GM10266 (cell line): Measurements from ENCODE around the gene C1QL2.

Experiments used
- DNase-seq: peaks from one replicate; pipeline ENCODE4 v3.0.0; 2012; ENCODE audit errors: extremely low spot score
- TF ChIP-seq, protein P1 (sequence below): IDR thresholded peaks from 2 replicates; pipeline ENCODE4 v1.5.1; 2012; ENCODE audit warnings: mild to moderate bottlenecking, low read depth; ENCODE audit not compliant: control insufficient read depth, insufficient read depth; ENCODE audit errors: missing control alignments

C1QL2 gene

DNA sequence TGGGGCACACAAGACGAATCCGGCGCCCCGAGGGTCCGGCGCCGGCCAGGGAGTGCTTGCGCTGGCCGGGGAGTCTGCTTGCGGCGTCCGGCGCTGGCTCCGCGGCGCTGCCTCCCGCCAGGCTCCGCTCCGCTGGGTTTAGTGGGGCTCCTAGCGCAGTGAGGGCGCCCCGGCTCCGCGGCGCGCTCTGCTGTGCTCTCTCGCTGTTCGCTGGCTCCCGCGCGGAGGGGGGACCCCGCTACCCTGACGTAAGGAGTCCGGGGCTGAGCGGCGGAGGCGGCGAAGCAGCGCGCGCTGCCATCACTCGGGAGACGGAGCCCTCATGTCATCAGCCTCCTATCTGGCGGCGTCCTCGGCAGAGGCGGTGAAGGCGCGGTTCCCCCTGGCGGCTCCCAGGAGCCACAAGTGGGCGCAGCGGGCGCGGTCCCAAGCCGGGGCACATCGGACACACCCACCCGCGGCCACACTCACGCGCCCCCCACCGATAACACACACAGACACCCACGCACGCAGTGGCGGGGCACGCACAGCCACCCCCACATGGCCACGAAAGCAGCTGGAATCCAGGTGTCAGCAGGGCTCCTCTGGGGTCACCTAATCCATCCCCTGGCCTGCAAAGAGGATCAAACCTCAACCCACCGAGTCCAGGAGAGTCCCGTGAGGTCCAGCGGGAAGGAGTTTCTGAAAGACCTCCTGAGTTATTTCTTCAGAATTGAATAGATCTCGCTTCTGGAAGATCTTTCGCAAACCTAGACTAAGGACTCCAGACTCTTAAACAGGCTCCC, at the start of gene C1QL2:
Gene C1QL2, minus strand, starts transcription at position 189 of the 785 bp plus-strand sequence. CDS start 482 bp downstream, outside the sequence.
- DNase-seq: no peak
- TF ChIP-seq, protein P1, sequence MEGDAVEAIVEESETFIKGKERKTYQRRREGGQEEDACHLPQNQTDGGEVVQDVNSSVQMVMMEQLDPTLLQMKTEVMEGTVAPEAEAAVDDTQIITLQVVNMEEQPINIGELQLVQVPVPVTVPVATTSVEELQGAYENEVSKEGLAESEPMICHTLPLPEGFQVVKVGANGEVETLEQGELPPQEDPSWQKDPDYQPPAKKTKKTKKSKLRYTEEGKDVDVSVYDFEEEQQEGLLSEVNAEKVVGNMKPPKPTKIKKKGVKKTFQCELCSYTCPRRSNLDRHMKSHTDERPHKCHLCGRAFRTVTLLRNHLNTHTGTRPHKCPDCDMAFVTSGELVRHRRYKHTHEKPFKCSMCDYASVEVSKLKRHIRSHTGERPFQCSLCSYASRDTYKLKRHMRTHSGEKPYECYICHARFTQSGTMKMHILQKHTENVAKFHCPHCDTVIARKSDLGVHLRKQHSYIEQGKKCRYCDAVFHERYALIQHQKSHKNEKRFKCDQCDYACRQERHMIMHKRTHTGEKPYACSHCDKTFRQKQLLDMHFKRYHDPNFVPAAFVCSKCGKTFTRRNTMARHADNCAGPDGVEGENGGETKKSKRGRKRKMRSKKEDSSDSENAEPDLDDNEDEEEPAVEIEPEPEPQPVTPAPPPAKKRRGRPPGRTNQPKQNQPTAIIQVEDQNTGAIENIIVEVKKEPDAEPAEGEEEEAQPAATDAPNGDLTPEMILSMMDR: no peak

DNA sequence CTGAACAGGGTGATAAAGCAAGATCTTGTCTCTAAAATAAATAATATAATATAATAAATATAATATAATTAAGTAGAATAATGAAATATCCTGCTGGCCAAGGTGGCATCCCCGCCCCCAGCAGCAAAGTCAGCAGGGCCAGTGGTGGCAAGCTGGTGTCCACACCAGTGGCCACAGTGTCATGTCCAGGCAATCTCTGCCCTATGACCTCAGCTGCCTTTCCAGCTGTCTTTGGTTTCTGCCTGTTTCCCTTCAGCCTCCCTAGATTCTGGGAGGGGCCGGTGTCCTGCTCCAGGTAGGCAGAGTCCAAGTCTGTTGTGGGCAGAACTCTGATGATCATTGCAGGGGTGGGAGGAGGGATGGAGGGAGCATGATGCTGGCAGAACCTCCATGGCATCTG, 48.9 kb upstream of the C1QL2 start:
- TF ChIP-seq, protein P1: no peak
- no peak for DNase-seq

DNA sequence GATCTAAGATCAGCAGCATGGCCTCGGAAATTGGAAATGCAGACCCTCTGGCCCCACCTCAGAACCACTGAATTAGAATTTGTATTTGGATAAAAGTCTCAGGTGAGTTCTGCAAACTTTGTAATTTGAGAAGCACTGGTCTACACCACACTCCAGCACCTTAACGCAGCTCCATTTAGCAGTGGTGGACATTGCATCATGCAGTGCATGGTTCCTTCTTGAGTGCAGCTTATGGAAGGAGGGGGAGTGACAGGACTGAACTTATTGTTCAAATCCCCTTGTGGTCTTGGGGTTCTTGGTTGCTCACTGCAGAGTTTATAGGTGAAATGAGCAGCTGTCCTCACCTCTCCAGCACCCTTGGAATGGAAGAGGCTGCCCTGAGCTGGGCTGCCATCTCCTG, 47.6 kb upstream of the C1QL2 start:
- DNase-seq: no peak
- TF ChIP-seq, protein P1: no peak

DNA sequence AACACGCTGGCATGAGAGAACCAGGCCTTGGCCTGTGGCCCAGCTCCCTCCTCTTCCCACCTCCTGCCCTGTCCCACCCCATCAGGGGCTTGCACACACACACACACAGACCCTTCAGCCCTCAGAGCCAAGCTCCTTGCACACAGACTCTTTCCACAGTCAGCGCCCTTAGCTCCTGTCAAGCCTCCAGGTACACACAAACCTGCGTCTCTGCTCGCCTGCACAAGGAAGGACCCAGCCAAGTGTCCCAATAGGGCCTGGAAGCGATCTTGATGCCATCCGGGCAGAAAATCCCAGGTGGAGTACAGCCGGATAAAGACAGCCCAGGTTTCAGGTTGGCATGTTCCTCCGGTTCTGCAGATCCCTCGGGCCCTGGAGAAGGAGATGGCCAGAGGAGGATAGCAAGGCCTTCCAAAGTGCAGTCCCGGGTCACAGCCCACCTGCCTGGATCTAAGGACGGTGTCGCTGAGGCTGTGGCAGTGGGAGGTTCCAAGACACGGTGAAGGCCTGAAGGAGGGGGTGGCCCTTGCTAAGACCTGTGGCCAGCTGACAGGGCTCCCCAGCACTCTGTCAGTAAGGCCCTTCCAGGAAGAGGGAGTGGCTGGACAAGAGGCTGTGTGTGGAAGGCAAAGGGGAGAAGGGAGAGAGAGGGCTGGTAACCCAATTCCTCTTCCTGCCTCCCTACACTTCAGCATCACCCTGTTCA, 46.6 kb upstream of the C1QL2 start:
- no peak for DNase-seq
- TF ChIP-seq, protein P1: no peak

DNA sequence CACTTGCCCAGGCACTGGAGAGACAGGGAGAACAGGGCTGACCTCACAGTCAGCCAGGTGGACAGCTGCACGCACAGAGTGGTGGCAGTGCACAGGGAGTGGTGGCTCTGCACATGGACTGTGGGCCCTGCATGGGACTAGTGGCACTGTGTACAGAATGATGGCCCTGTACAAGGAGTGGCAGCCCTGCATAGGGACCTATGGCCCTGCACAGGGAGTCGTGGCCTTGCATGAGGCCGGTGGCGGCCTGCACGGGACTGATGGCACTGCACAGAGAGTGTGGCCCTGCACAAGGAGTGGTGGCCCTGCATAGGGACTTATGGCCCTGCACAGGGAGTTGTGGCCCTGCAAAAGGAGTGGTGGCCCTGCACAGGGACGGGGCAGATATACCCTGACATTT, 46.0 kb upstream of the C1QL2 start:
- no peak for DNase-seq
- TF ChIP-seq, protein P1: no peak

DNA sequence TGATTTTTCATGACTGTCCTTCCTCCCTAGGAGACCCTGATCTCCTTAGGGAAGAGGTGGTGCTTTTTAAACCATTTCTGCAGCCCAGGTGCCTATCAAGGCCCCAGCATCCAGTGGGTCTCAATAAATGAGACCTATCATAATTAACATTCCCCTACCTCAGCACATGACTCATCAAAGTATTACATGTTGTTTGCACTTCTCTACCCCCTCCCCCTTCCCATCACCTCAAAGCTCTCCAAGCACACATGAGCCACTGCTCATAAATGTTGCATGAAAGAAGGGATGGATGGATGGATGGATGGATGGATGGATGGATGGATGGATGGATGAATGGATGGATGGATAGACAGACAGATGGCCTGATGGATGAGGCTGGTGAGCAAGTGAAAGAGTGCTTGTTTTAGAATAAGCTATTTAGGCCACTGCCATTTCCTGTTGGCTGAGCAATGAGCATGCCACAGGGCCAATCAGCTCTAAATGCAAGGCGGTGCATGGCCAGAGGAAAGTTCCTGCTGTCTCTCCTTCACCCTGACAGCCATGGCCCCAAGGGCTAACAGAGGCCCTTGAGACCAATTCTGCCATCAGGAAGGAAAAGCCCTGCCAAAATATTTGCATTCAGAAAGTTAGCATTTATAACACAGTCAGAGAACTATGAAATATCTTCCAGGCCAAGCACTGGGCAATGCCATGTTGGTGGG, 44.2 kb upstream of the C1QL2 start:
- DNase-seq: no peak
- TF ChIP-seq, protein P1: no peak
